Heart left ventricle (tissue), 16 donors: ENCODE data around the gene FYCO1. TPM values are rescaled to one million over a fixed set of nuclear protein-coding genes. Genes with fewer than 3 reads are reported as not detected.

Experiments used
- ATAC-seq, 4 donors: fragments of 200-7000 bp; cut with Tn5 transposase; one replicate each; pipeline ENCODE4 v1.9.1; 2020 to 2022; ENCODE audit warnings: moderate library complexity in 4 of 4, mild to moderate bottlenecking in 3 of 4, moderate number of reproducible peaks in 1 of 4
- DNase-seq, 5 donors: peaks; one replicate each; pipeline ENCODE4 v3.0.0-alpha.2; 2020
- H3K27ac ChIP-seq, 12 donors: fragments of 200-600 bp; sonication (generic) in 4 of 12; one replicate each; pipeline versions ENCODE4 v1.5.0 to v1.8.0; 2016 to 2022; ENCODE audit warnings: mild to moderate bottlenecking in 2 of 12
- H3K27me3 ChIP-seq, 9 donors: fragments of 200-600 bp; sonication (generic) in 2 of 9; one replicate each; pipeline versions ENCODE4 v1.5.1 to v1.8.0; 2016 to 2022; ENCODE audit warnings: mild to moderate bottlenecking in 3 of 9
- H3K36me3 ChIP-seq, 9 donors: fragments of 200-600 bp; sonication (generic) in 2 of 9; one replicate each; pipeline versions ENCODE4 v1.5.0 to v1.8.0; 2018 to 2022; ENCODE audit warnings: mild to moderate bottlenecking in 2 of 9
- H3K4me1 ChIP-seq, 12 donors: fragments of 200-600 bp; sonication (generic) in 4 of 12; one replicate each; pipeline versions ENCODE4 v1.5.0 to v1.8.0; 2016 to 2022; ENCODE audit warnings: mild to moderate bottlenecking in 3 of 12
- H3K4me3 ChIP-seq, 12 donors: fragments of 200-600 bp; sonication (generic) in 4 of 12; one replicate each; pipeline versions ENCODE4 v1.5.0 to v1.8.0; 2017 to 2022; ENCODE audit warnings: mild to moderate bottlenecking in 9 of 12, moderate library complexity in 4 of 12
- H3K9me3 ChIP-seq, 12 donors: fragments of 200-600 bp; sonication (generic) in 4 of 12; one replicate each; pipeline versions ENCODE4 v1.5.0 to v1.8.0; 2016 to 2022; ENCODE audit warnings: mild to moderate bottlenecking in 1 of 12
- POLR2A ChIP-seq, 2 donors: fragments of 450-650 bp; IDR thresholded peaks; one replicate each; pipeline ENCODE4 v1.6.1; 2017; ENCODE audit warnings: antibody characterized with exemption in 2 of 2, mild to moderate bottlenecking in 2 of 2, moderate library complexity in 2 of 2
- WGBS, 4 donors: extraction: QIAGEN DNeasy Blood & Tissue Kit in 2 of 4; methylation state at CpG; one replicate each; pipeline versions ENCODE4 v1.1.5 to v1.1.7; 2013 to 2018; 5-methylcytosine and 5-hydroxymethylcytosine counted together
- intact Hi-C, 10 donors: fragments of 100-400 bp; cut with DNase I; formaldehyde crosslinking; loops; one replicate each; pipeline versions ENCODE4 v1.11.1 to v1.14.2; 2022
- polyA plus RNA-seq, 2 donors: library from polyadenylated mRNA; stranded (reverse); fragments of 200-250 nt; gene quantifications; one replicate each; pipeline ENCODE4 v1.2.3, GENCODE V29; 2013
- total RNA-seq, 9 donors: library from RNA; depleted of rRNA in 2 of 9; stranded (reverse); fragments of >200 nt in 2 of 9; fragmentation: NEBNext Ultra II Directional in 3 of 9; extraction: Animal tissue kit (Norgen Biotek cat#: 25700) in 3 of 9; gene quantifications; one replicate each; pipeline versions ENCODE4 v1.1.0 to v1.2.4, GENCODE V29; 2016 to 2023
- TF ChIP-seq, protein P1 (sequence below), 12 donors: fragments of 200-600 bp; sonication (generic) in 4 of 12; IDR thresholded peaks; one replicate each; pipeline versions ENCODE4 v1.5.0 to v1.8.0; 2018 to 2022; ENCODE audit warnings: antibody characterized with exemption in 12 of 12, mild to moderate bottlenecking in 5 of 12
- donor health status: ischemic (EF 13 %, LVEDD 7.1; RV severe dilation, severe dysfunction).
- donor health status: healthy with polysubstance abuse.
- donor health status: DM: no; HTN: yes; CAD: no.
- donor health status: DM: no; HTN: no; CAD: no.
- donor health status: ischemic (EF 25% LVEDD 6.9; RV normal size, moderate dysfunction).
- donor health status: ischemic (EF 25% LVEDD 5.7; RV mildly dilated, moderate dysfunction).
- donor health status: healthy.
- donor health status: DM: yes; HTN: yes; CAD: no.
- donor health status: ischemic (EF 35%, LVEDD 5.7; RV mildly dilated, moderate dysfunction).
- donor health status: nonischemic (EF 11% LVEDD 7.7; RV severe dilation, severe dysfunction).
- donor health status: DM: yes; HTN: yes; CAD: no.
- donor health status: PGD.
- donor health status: ischemic (EF 29% LVEDD 5.4; RV normal size, mild dysfunction).
- donor health status: nonischemic (EF 23%, LVEDD 6.1; RV moderate dilation, normal function).

Gene FYCO1
- total and polyA plus RNA-seq, 11 donors = 18.5 to 195 (median 139) TPM

DNA sequence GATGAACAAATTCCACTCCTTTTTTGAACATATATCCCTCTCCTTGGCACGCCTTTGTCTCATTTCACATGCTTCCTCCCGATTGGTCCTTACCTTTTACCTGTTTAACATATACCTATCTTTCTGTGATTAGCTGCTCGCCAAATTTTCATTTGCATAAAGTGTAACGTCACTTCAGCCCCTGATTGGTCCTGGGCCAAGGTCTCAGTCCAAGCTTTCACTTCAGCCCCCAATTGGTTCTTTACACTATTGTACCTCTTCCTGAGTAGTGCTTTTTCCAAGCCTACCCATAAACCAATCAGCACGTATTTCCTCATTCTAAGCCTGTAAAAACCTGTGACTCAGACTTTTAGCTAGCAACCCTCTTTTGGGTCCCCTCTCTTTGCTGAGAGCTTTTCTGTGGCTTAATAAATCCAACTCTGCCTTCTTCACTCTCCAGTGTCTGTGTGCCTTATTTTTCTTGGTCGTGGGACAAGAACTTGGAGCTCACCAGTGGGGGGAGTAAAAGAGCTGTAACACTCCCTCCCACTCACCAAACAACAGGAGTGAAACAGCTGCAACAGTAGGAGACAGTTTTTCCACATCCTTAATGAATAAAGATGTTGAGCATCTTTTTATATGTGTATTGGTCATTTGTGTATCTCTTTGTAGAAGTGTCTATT, 32.2 kb upstream of the FYCO1 start:
- Histone ChIP-seq H3K9me3 (peaks cover 0 to 30% (median 9%) of the 10 kb centered on the region in 12 donors), H3K27me3 (no peaks in the 10 kb centered on the region), H3K4me1 (peaks cover 0 to 4% (median 0%) of the 10 kb centered on the region in 12 donors), H3K27ac (no peak overlapping the region), H3K4me3 (no peak overlapping the region), H3K36me3 (no peaks in the 10 kb centered on the region)
- DNase-seq (no peak), ATAC-seq (no peak)
- intact Hi-C loops = no loop called here
- 79 to 86% (median 82%) methylated on average over 6 of the region's 6 CpGs for WGBS, 4 donors
- TF ChIP-seq POLR2A (IDR thresholded peaks at IDR 0.05) = no peak
- TF ChIP-seq, protein P1, sequence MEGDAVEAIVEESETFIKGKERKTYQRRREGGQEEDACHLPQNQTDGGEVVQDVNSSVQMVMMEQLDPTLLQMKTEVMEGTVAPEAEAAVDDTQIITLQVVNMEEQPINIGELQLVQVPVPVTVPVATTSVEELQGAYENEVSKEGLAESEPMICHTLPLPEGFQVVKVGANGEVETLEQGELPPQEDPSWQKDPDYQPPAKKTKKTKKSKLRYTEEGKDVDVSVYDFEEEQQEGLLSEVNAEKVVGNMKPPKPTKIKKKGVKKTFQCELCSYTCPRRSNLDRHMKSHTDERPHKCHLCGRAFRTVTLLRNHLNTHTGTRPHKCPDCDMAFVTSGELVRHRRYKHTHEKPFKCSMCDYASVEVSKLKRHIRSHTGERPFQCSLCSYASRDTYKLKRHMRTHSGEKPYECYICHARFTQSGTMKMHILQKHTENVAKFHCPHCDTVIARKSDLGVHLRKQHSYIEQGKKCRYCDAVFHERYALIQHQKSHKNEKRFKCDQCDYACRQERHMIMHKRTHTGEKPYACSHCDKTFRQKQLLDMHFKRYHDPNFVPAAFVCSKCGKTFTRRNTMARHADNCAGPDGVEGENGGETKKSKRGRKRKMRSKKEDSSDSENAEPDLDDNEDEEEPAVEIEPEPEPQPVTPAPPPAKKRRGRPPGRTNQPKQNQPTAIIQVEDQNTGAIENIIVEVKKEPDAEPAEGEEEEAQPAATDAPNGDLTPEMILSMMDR (IDR thresholded peaks at IDR 0.05) = no peak

DNA sequence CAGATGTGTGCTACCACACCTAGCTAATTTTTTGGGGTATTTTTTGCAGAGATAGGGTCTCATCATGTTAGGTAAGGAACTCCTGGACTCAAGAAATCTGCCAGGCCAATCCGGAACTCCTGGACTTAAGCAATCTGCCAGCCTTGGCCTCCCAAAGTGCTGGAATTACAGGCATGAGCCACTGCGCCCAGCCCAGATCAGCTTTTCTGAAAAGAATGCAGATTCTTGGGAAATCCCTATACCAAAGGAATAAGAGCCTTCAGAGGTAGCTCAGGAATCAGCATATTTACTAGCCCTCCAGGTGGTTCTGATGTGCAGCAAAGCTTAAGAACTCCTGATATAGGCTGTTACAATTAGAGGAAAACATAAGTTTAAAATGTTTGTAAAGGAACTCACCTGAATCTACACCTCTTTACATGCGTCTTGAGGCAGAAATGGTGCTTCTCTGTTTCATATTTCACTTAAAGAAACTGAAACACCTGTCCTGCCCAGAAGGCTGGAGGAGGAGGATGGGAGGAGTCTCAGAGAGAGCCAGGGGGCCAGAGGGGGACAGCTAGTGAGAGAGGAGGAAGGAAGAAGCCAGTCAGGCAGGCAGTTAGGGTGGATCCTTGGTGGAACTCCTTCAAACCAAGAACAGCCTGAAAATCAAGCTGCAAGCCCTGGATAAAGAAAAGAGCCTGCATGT, 31.5 kb upstream of the FYCO1 start, which contains the start of gene XCR1:
Gene XCR1, minus strand, starts transcription at position 463 of the 685 bp plus-strand sequence. CDS start 5,536 bp downstream, outside the sequence.
- TF ChIP-seq, protein P1 (IDR thresholded peaks at IDR 0.05) = no peak
- TF ChIP-seq POLR2A (IDR thresholded peaks at IDR 0.05) = no peak
- WGBS, 4 donors = 93 to 100% (median 94%) methylated on average over 3 of the region's 3 CpGs
- peaks cover 0 to 30% (median 9%) of the 10 kb centered on the region in 12 donors for H3K9me3 ChIP-seq
- intact Hi-C loops = no loop called here
- DNase-seq (no peak), ATAC-seq (no peak)
- H3K4me1 ChIP-seq = peaks cover 0 to 4% (median 0%) of the 10 kb centered on the region in 12 donors
- H3K4me3 ChIP-seq = no peak within 1 kb of the TSS
- no peaks in the 10 kb centered on the region for H3K36me3 ChIP-seq
- no peak within 1 kb of the TSS for H3K27ac ChIP-seq
- no peaks in the 10 kb centered on the region for H3K27me3 ChIP-seq

DNA sequence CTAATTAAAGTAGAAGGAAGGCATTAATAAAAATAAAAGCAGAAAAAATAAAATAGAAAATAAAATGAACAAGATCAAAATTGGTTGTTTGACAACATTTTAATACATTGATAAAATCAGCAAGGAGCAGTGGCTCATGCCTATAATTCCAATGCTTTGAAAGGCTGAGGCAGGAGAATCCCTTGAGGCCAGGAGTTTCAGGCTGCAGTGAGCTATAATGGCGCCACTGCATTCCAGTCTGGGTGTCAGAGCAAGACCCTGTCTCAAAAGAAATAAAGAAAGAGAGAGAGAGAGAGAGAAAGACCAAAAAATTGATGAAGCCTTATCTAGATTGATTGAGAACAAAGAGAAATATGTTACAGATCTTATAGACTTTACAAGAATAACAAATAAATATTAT, 29.5 kb upstream of the FYCO1 start:
- Histone ChIP-seq H3K4me1 (peaks cover 0 to 4% (median 0%) of the 10 kb centered on the region in 12 donors), H3K27ac (no peak overlapping the region), H3K27me3 (no peaks in the 10 kb centered on the region), H3K9me3 (peaks cover 0 to 30% (median 9%) of the 10 kb centered on the region in 12 donors), H3K4me3 (no peak overlapping the region), H3K36me3 (no peaks in the 10 kb centered on the region)
- 43 to 76% (median 62%) methylated on average over 1 of the region's 1 CpG for WGBS, 4 donors
- TF ChIP-seq, protein P1 (IDR thresholded peaks at IDR 0.05) = no peak
- no peak for TF ChIP-seq POLR2A (IDR thresholded peaks at IDR 0.05)
- DNase-seq (no peak), ATAC-seq (no peak)
- intact Hi-C loops = no loop called here

DNA sequence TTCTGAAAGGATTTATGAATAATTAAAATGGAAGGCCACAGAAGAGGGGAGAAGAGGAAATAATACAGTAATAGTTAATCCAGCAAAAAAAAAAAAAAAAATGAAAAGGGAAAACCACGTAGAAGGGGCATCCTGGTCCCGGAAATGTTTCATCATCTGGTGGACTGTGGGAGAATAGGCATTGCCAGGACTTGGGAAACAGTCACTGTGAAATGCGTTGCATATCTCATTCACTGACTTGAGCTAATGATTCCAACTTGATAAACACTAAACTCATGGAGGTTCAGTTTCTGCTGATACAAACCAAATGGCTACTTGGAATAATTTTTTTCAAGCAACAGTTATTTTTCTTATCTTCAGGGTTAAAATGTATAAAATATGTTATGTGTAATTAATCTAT, 28.5 kb upstream of the FYCO1 start:
- H3K4me1 ChIP-seq = no peaks in the 10 kb centered on the region
- no peaks in the 10 kb centered on the region for H3K27me3 ChIP-seq
- H3K9me3 ChIP-seq = peaks cover 0 to 25% (median 9%) of the 10 kb centered on the region in 12 donors
- DNase-seq (no peak), ATAC-seq (no peak)
- TF ChIP-seq, protein P1 (IDR thresholded peaks at IDR 0.05) = no peak
- no peak for TF ChIP-seq POLR2A (IDR thresholded peaks at IDR 0.05)
- 50 to 62% (median 53%) methylated on average over 3 of the region's 3 CpGs for WGBS, 4 donors
- H3K36me3 ChIP-seq = no peaks in the 10 kb centered on the region
- intact Hi-C loops = no loop called here
- no peak overlapping the region for H3K4me3 ChIP-seq
- H3K27ac ChIP-seq = no peak overlapping the region
